GM19193 (cell line): ENCODE data around the gene SLC4A3.

Source experiments
- POLR2A ChIP-seq: IDR thresholded peaks from 4 replicates; pipeline ENCODE4 v1.6.1; 2011; ENCODE audit not compliant: insufficient read depth, insufficient read length; ENCODE audit errors: extremely low read depth

The SLC4A3 gene

GRCh38 chr2:219645631-219646527, 18.4 kb downstream of the SLC4A3 start:
- TF ChIP-seq POLR2A, result no peak

DNA sequence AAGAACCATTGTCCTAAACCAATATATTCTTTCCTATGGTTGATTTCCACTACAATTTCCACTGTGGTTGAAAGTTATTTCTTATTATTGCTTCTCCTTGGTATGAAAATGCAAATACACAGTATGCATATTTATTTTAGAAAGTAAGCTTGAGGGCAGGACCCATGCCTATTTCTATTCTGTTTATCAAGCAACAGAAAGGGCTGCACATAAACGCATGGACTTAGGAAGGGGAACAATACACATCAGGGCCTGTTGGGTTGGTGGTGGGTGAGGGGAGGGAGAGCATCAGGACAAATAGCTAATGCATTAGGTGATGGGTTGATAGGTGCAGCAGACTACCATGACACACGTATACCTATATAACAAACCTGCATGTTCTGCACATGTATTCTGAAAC, 20.7 kb downstream of the SLC4A3 start:
- TF ChIP-seq POLR2A, result no peak

GRCh38 chr2:219648963-219649362, 21.5 kb downstream of the SLC4A3 start:
- no peak for TF ChIP-seq POLR2A

- no peak for TF ChIP-seq POLR2A
Observed at GRCh38 chr2:219650426-219651248, 23.2 kb downstream of the SLC4A3 start.

- TF ChIP-seq POLR2A, result no peak
Observed at GRCh38 chr2:219656526-219656925, 29.1 kb downstream of the SLC4A3 start.

DNA sequence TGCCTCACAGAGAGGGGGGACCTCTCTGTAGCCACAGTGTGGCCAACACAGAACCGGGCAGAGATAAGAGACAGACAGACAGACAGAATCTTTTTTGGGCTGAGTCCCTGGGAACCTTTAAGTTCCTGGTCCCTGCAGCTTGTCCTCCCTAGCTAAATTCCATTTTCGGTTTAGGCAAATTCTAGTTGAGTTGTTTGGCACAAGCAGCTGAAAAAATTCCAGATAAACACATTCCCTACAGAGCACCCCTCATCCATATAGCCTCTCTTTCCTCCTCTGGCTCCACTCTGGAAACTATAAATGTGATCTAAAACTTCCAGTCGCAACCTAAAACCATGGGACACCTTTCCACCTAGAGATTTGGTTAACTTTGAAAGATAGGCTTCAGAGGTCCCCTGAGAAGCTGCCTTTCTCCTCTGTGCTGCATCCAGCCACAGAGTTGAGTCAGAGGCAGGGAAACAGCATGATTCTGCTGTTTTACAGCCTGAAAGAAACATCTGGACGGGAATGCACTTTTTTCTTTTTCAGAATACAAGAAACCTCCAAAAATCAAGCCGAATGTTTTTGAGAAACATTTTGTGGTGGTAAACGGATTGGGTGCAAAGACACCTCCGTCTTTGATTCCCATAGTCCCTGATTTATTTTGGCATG, 30.9 kb downstream of the SLC4A3 start:
- no peak for TF ChIP-seq POLR2A

DNA sequence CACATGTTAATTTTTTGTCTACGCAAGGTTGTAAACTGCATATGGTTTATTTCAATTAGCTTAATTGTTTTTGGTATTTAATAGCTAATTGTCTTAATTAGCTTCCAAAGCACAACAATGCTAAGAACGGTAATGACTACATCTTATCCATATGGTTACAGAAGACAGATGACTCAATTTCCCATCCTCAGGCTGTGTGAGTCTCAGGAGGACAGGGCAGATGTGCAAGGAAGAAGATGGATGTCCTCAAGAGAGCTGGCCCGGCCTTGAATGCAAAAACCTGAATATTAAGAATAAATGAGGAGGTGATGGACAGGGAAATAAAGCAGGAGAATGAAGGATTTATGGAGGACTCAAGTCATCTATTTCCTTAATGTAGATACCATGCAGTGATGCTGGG, 31.4 kb downstream of the SLC4A3 start:
- no peak for TF ChIP-seq POLR2A

GRCh38 chr2:219661197-219661954, 33.9 kb downstream of the SLC4A3 start:
- TF ChIP-seq POLR2A, result no peak

DNA sequence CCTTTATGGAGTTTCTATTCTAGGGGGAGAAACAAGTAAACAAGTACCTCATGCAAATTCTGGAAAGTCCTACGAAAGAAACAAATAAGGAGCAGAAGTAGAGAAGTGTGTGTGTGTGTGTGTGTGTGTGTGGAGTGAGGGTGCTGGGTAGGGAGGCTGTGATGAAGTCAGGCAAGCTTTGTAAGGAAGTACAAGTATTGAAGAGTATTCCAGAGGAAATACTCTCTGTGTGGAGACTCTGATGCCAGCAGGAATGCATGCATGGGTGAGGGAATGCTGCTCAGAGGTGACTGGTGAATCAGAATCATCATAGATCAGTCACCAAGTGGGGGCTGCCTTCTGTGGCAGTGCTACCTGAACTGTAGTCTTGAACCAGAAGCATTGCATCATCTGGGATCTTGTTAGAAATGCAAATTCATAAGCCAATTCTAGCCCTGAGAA, 34.5 kb downstream of the SLC4A3 start:
- no peak for TF ChIP-seq POLR2A

GRCh38 chr2:219662566-219662965, 35.1 kb downstream of the SLC4A3 start:
- no peak for TF ChIP-seq POLR2A

GRCh38 chr2:219663116-219663762, 35.8 kb downstream of the SLC4A3 start:
- TF ChIP-seq POLR2A, result no peak

DNA sequence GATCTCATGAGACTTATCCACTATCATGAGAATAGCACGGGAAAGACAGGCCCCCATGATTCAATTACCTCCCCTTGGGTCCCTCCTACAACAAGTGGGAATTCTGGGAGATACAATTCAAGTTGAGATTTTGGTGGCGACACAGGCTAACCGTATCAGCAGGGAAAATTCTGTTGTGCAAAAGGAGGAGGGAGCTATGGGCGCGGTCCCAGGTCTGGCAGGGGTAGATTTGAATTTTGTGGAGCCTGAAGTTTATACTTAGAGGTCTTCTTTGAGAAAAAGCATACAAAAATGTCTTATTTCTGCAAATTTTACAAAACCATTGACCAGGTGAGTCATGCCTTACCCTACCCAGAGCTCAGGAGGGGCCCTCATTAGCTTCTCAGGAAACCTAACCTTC, 36.6 kb downstream of the SLC4A3 start:
- TF ChIP-seq POLR2A, result no peak

- TF ChIP-seq POLR2A, result no peak
Observed at GRCh38 chr2:219664944-219665343, 37.5 kb downstream of the SLC4A3 start.

DNA sequence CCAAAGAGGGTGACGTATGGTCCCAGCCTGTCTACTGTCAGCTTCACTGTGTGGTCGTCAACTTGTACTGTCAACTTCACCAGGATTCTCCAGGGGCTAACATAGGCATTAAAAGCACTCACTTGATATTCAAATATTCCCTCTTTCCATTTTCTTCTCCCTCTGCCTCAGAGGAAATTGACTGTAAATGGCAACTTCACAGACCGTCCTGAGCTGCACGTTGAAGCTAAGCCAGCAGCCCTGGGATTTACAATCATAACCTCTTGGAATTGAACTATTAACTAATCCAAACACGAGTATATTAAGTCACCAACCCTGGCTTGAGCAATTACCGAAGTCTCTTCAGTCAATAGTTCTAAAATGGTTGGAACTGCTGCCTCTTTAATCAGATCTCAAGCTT, 38.5 kb downstream of the SLC4A3 start:
- no peak for TF ChIP-seq POLR2A

GRCh38 chr2:219668316-219668715, 40.9 kb downstream of the SLC4A3 start:
- TF ChIP-seq POLR2A, result no peak

- no peak for TF ChIP-seq POLR2A
Observed at GRCh38 chr2:219670386-219670785, 43.0 kb downstream of the SLC4A3 start.
